HFFc6 (cell line): ENCODE data around the gene ANP32E. TPM values are rescaled to one million over a fixed set of nuclear protein-coding genes. Genes with fewer than 3 reads are reported as not detected.
"Not testable (repeated sequence)": the region's sequence is repeated elsewhere in the genome, so short reads cannot be mapped to it uniquely, and the experiment has no call there.

ENCODE experiments used
- DNase-seq: peaks from one replicate; pipeline ENCODE4 v3.0.0-alpha.2; 2018
- H3K27ac Mint-ChIP-seq: 2 replicates; pipeline ENCODE4 v1.8.0; 2020; ENCODE audit warnings: mild to moderate bottlenecking, mixed read lengths
- H3K27me3 Mint-ChIP-seq: 2 replicates; pipeline ENCODE4 v1.8.0; 2021; ENCODE audit warnings: mild to moderate bottlenecking, moderate library complexity, mixed read lengths; ENCODE audit not compliant: insufficient read depth
- H3K36me3 Mint-ChIP-seq: 2 replicates; pipeline ENCODE4 v1.8.0; 2021; ENCODE audit warnings: low read depth, mixed read lengths
- H3K4me1 Mint-ChIP-seq: 2 replicates; pipeline ENCODE4 v1.8.0; 2020; ENCODE audit warnings: low read depth, mixed read lengths
- H3K4me3 Mint-ChIP-seq: 2 replicates; pipeline ENCODE4 v1.8.0; 2020; ENCODE audit warnings: mild to moderate bottlenecking, moderate library complexity, mixed read lengths
- H3K9me3 Mint-ChIP-seq: 2 replicates; pipeline ENCODE4 v1.8.0; 2020; ENCODE audit warnings: mild to moderate bottlenecking, mixed read lengths
- CTCF ChIP-seq: fragments of 200-600 bp; sonication (generic); IDR thresholded peaks from 2 replicates; pipeline ENCODE4 v1.5.0; 2021; ENCODE audit warnings: antibody characterized with exemption, mild to moderate bottlenecking
- total RNA-seq, 6 experiments: library from RNA; stranded (reverse); fragmentation: NEBNext Ultra II Directional; extraction: Animal tissue kit (Norgen Biotek cat#: 25700); gene quantifications; 2 replicates in 1 of 6; 3 replicates in 5 of 6; pipeline ENCODE4 v1.2.3, GENCODE V29; 2021

The ANP32E gene
- total RNA-seq, 6 experiments from 2014 or later, result 33.9 to 67.3 (median 62.4) TPM

- peaks cover 10% of the 10 kb centered on the region for H3K4me1 Mint-ChIP-seq
- no peaks in the 10 kb centered on the region for H3K27me3 Mint-ChIP-seq
- peaks cover 5% of the 10 kb centered on the region for H3K36me3 Mint-ChIP-seq
- H3K4me3 Mint-ChIP-seq, result no peak overlapping the region
- no peak overlapping the region for H3K27ac Mint-ChIP-seq
- DNase-seq, result no peak
- H3K9me3 Mint-ChIP-seq, result no peaks in the 10 kb centered on the region
- no peak for TF ChIP-seq CTCF
Observed at GRCh38 chr1:150213170-150214098, 22.5 kb downstream of the ANP32E start.

- no peaks in the 10 kb centered on the region for H3K9me3 Mint-ChIP-seq
- H3K27ac Mint-ChIP-seq, result no peak overlapping the region
- H3K36me3 Mint-ChIP-seq, result peaks cover 5% of the 10 kb centered on the region
- H3K4me1 Mint-ChIP-seq, result peaks cover 10% of the 10 kb centered on the region
- H3K27me3 Mint-ChIP-seq, result 0 out of 2 replicates have a peak, but pooled peaks cover 2% of the 10 kb centered on the region
- no peak for DNase-seq
- no peak for TF ChIP-seq CTCF
- H3K4me3 Mint-ChIP-seq, result no peak overlapping the region
Observed at GRCh38 chr1:150212070-150212469, 23.8 kb downstream of the ANP32E start.

- Mint-ChIP-seq H3K4me1 (peaks cover 10% of the 10 kb centered on the region), H3K36me3 (peaks cover 5% of the 10 kb centered on the region), H3K9me3 (no peaks in the 10 kb centered on the region), H3K4me3 (no peak overlapping the region), H3K27me3 (0 out of 2 replicates have a peak, but pooled peaks cover 2% of the 10 kb centered on the region), H3K27ac (no peak overlapping the region)
- no peak for DNase-seq
- TF ChIP-seq CTCF, result no peak
Observed at GRCh38 chr1:150210706-150211105, 25.2 kb downstream of the ANP32E start.

GRCh38 chr1:150210091-150210490, 25.8 kb downstream of the ANP32E start:
- peaks cover 10% of the 10 kb centered on the region for H3K4me1 Mint-ChIP-seq
- peaks cover 4% of the 10 kb centered on the region for H3K36me3 Mint-ChIP-seq

GRCh38 chr1:150208460-150208859, 27.5 kb downstream of the ANP32E start:
- not testable (repeated sequence) for DNase-seq, H3K4me3 Mint-ChIP-seq, H3K36me3 Mint-ChIP-seq, H3K27ac Mint-ChIP-seq, H3K27me3 Mint-ChIP-seq, H3K4me1 Mint-ChIP-seq, H3K9me3 Mint-ChIP-seq

More at GRCh38 chr1:150210091-150210490, 25.8 kb downstream of the ANP32E start:
- Mint-ChIP-seq H3K27ac (no peak overlapping the region), H3K9me3 (no peaks in the 10 kb centered on the region), H3K4me3 (no peak overlapping the region), H3K27me3 (0 out of 2 replicates have a peak, but pooled peaks cover 2% of the 10 kb centered on the region)
- no peak for DNase-seq
- no peak for TF ChIP-seq CTCF

GRCh38 chr1:150207281-150207971, 28.5 kb downstream of the ANP32E start:
- Mint-ChIP-seq H3K9me3 (no peaks in the 10 kb centered on the region), H3K36me3 (no peaks in the 10 kb centered on the region), H3K4me3 (no peak overlapping the region), H3K4me1 (no peaks in the 10 kb centered on the region), H3K27ac (no peak overlapping the region), H3K27me3 (0 out of 2 replicates have a peak, but pooled peaks cover 2% of the 10 kb centered on the region)
- DNase-seq, result no peak
- no peak for TF ChIP-seq CTCF
